AG04450 (cell line): ENCODE measurements around the gene CFAP206. TPM values are rescaled to one million over a fixed set of nuclear protein-coding genes. Genes with fewer than 3 reads are reported as not detected.

Experiments
- CTCF ChIA-PET: fragments of 300-600, 350-600 bp; formaldehyde crosslinking; extraction: SDS; loops from one replicate; lab custom pipeline; 2022; ENCODE audit warnings: antibody characterized with exemption, inconsistent platforms; lab: Charles Lee
- POLR2A ChIA-PET: fragments of 350-600 bp; formaldehyde crosslinking; extraction: SDS; loops from one replicate; lab custom pipeline; 2021; ENCODE audit warnings: antibody characterized with exemption, inconsistent platforms; lab: Yijun Ruan, JAX
- DNase-seq: peaks from one replicate; pipeline ENCODE4 v3.0.0-alpha.2; 2011; ENCODE audit warnings: low read depth, low spot score
- H3K27ac ChIP-seq: one replicate; pipeline ENCODE4 v1.5.1; 2012; ENCODE audit warnings: low read depth, low read length, control low read depth
- H3K27me3 ChIP-seq: one replicate; pipeline ENCODE4 v1.6.0; 2012; ENCODE audit warnings: low read length; ENCODE audit not compliant: control insufficient read depth, insufficient read depth
- H3K4me3 ChIP-seq: 2 replicates; pipeline ENCODE4 v1.5.1; 2011; ENCODE audit warnings: mild to moderate bottlenecking, low read depth, low read length, control low read depth
- H3K9me3 ChIP-seq: 2 replicates; pipeline ENCODE4 v1.5.1; 2012; ENCODE audit warnings: low read length; ENCODE audit not compliant: control insufficient read depth, insufficient read depth
- polyA plus RNA-seq: library from polyadenylated mRNA; depleted of rRNA; stranded (reverse); fragments of >200 nt; gene quantifications from 2 replicates; pipeline ENCODE4 v1.2.3, GENCODE V29; 2011
- TF ChIP-seq, protein P1 (sequence below): IDR thresholded peaks from 2 replicates; pipeline ENCODE4 v1.5.1; 2011; ENCODE audit warnings: low read depth, low read length, control low read depth, inconsistent platforms

The CFAP206 gene
- polyA plus RNA-seq, 1 experiment = 0.11 TPM

DNA sequence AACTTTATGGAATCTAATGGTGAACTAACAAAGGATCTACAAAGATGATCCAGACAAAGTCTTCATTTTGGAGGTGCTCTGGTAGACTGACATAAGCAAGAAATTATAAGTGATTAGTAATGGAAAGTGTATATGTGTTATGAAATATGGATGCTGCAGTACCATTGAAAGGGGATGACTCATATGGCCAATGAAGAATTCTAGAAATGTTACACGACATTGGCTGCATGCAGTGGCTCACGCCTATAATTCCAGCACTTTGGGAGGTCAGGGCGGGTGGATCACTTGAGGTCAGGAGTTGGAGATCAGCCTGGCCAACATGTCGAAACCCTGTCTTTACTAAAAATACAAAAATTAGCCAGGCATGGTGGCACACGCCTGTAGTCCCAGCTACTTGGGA lies 23.5 kb downstream of the CFAP206 start:
- Histone ChIP-seq H3K9me3 (no peaks in the 10 kb centered on the region), H3K27ac (no peak overlapping the region), H3K27me3 (no peaks in the 10 kb centered on the region), H3K4me3 (no peak overlapping the region)
- CTCF ChIA-PET = no interaction called here
- no peak for DNase-seq
- TF ChIP-seq, protein P1, sequence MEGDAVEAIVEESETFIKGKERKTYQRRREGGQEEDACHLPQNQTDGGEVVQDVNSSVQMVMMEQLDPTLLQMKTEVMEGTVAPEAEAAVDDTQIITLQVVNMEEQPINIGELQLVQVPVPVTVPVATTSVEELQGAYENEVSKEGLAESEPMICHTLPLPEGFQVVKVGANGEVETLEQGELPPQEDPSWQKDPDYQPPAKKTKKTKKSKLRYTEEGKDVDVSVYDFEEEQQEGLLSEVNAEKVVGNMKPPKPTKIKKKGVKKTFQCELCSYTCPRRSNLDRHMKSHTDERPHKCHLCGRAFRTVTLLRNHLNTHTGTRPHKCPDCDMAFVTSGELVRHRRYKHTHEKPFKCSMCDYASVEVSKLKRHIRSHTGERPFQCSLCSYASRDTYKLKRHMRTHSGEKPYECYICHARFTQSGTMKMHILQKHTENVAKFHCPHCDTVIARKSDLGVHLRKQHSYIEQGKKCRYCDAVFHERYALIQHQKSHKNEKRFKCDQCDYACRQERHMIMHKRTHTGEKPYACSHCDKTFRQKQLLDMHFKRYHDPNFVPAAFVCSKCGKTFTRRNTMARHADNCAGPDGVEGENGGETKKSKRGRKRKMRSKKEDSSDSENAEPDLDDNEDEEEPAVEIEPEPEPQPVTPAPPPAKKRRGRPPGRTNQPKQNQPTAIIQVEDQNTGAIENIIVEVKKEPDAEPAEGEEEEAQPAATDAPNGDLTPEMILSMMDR = no peak
- POLR2A ChIA-PET = no interaction called here

DNA sequence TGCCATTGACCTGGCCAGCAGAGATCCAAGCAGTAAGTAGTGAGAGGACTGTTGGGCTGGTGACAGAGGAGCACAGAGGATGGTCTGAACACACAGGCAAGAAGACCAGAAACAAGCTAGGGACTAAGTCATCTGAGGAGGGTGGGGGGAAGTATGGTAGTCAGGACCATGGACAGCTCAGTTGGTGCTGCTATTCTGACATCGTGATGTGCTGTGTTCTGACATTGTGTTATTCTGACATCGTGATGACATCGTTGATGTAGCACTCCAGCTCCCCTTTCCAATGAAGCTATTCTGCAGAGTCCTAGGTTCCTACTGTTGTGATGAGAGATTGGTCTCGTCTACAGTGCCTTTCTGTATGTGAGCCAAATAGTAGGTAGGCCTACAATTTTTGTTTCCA lies 28.7 kb downstream of the CFAP206 start:
- no peaks in the 10 kb centered on the region for H3K27me3 ChIP-seq
- no peaks in the 10 kb centered on the region for H3K9me3 ChIP-seq
- CTCF ChIA-PET = no interaction called here
- no peak overlapping the region for H3K27ac ChIP-seq
- no peak overlapping the region for H3K4me3 ChIP-seq
- POLR2A ChIA-PET = no interaction called here
- TF ChIP-seq, protein P1 = no peak
- DNase-seq = peak; percentile 26

DNA sequence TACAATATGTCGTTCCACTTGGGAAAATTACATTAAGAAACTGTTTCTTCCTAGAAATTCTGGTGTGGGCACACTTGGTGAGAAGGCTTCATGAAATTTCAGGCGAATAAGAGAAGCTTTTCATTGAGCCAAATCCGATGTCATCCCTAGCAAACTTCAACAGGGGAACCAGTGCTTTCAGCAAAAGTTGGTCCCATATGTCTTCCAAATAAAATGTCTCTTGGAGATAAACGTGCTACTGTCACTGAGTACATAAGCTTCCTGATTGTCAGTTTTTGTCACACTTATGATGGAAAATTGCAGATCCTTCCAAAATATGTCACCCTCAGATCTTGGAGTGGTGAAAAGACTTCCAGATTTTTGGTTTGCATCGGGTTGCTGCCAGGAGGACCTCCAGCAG lies 33.9 kb downstream of the CFAP206 start:
- no peak overlapping the region for H3K27ac ChIP-seq
- H3K4me3 ChIP-seq = no peak overlapping the region
- DNase-seq = no peak
- H3K27me3 ChIP-seq = no peaks in the 10 kb centered on the region
- ChIA-PET CTCF (interaction anchor here (0.6 kb wide), 1 partner anchor 375 kb away, joined by 3 read pairs; no protein-coding TSS in a partner anchor), POLR2A (no interaction called here)
- no peaks in the 10 kb centered on the region for H3K9me3 ChIP-seq
- TF ChIP-seq, protein P1 = no peak

DNA sequence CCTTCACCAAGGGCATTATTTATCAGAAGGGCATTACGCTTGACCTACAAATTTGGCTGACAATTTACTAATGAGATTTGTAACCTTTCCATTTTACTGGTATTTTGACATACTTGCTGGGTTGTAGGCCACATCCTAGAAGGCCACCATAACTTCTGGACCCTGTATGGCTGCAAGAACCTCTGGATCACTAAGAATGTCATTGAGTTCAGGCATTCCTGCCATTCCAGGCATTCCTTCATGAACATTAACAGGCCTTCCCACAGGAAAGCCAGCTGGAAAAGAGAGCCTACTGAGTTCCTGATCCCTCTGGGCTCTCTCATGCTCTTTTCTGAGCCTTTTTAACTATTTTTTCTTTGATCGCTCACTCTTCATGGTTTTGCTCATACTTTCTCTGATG lies 36.6 kb downstream of the CFAP206 start:
- ChIA-PET CTCF (no interaction called here), POLR2A (no interaction called here)
- TF ChIP-seq, protein P1 = no peak
- Histone ChIP-seq H3K4me3 (no peak overlapping the region), H3K27ac (no peak overlapping the region), H3K27me3 (no peaks in the 10 kb centered on the region), H3K9me3 (no peaks in the 10 kb centered on the region)
- no peak for DNase-seq

DNA sequence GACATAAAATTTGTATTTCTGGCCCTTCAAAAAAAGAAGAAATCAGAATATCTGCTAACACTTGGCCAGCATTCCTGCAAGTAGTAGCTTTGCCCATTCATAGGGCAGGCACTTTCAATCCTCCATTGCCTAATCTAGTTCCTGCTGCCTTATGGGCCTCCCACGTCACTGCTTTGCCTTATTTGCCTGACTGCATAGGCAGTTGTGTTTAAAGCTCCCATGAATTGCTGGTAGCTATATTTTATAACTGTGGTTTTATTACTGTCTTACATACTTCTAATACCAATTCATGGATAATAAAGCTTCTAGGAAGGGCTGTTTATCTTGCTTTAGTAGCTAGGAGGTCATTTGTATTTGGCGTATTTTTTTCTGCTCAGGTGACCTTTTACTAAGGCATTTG lies 57.3 kb downstream of the CFAP206 start:
- Histone ChIP-seq H3K27me3 (peaks cover 8% of the 10 kb centered on the region), H3K27ac (no peak overlapping the region), H3K9me3 (no peaks in the 10 kb centered on the region), H3K4me3 (no peak overlapping the region)
- CTCF ChIA-PET = interaction anchor here (0.5 kb wide), 1 partner anchor 143 kb away, joined by 3 read pairs; no protein-coding TSS in a partner anchor
- TF ChIP-seq, protein P1 = no peak
- DNase-seq = no peak
- POLR2A ChIA-PET = no interaction called here
